Mucosa of rectum (tissue), 2 donors: ENCODE measurements around the gene ADAP1.

ENCODE experiments used
- H3K27ac ChIP-seq, 2 donors: one replicate each; pipeline ENCODE4 v1.7.0; 2013; ENCODE audit warnings: inconsistent platforms in 2 of 2, low read depth in 2 of 2, low read length in 2 of 2
- H3K27me3 ChIP-seq, 2 donors: one replicate each; pipeline ENCODE4 v1.7.0; 2013; ENCODE audit warnings: low read length in 2 of 2; ENCODE audit not compliant: control insufficient read depth in 2 of 2, insufficient read depth in 2 of 2
- H3K36me3 ChIP-seq, 2 donors: one replicate each; pipeline ENCODE4 v1.7.0; 2013; ENCODE audit warnings: low read length in 2 of 2; ENCODE audit not compliant: control insufficient read depth in 2 of 2, insufficient read depth in 2 of 2
- H3K4me1 ChIP-seq, 2 donors: one replicate each; pipeline ENCODE4 v1.7.0; 2013; ENCODE audit warnings: low read length in 2 of 2, mild to moderate bottlenecking in 1 of 2; ENCODE audit not compliant: control insufficient read depth in 2 of 2, insufficient read depth in 2 of 2
- H3K4me3 ChIP-seq, 2 donors: one replicate each; pipeline ENCODE4 v1.7.0; 2013; ENCODE audit warnings: low read length in 2 of 2
- H3K9ac ChIP-seq, 2 donors: one replicate each; pipeline ENCODE4 v1.7.0; 2013; ENCODE audit warnings: low read length in 2 of 2, low read depth in 1 of 2, mild to moderate bottlenecking in 1 of 2
- H3K9me3 ChIP-seq, 2 donors: one replicate each; pipeline ENCODE4 v1.7.0; 2013; ENCODE audit warnings: low read length in 2 of 2; ENCODE audit not compliant: control insufficient read depth in 2 of 2
- donor health status: healthy.
- donor health status: Normal muscosa, but diverticular disease.

The ADAP1 gene

GRCh38 chr7:920351-921070, 34.0 kb downstream of the ADAP1 start:
- peaks cover 54 to 60% of the 10 kb centered on the region in 2 donors for H3K4me1 ChIP-seq
- peaks cover 0 to 2% of the 10 kb centered on the region in 2 donors for H3K36me3 ChIP-seq
- no peaks in the 10 kb centered on the region for H3K27me3 ChIP-seq
- peak overlapping the region; percentile 56 to 75 for H3K9ac ChIP-seq
- peak overlapping the region; percentile 50 to 57 for H3K4me3 ChIP-seq
- H3K9me3 ChIP-seq = no peaks in the 10 kb centered on the region
- peak overlapping the region; percentile 80 to 97 for H3K27ac ChIP-seq

- peaks cover 55 to 61% of the 10 kb centered on the region in 2 donors for H3K4me1 ChIP-seq
- H3K27ac ChIP-seq = peak overlapping the region; percentile 80 to 97
- peak overlapping the region; percentile 24 to 75 for H3K9ac ChIP-seq
- H3K27me3 ChIP-seq = no peaks in the 10 kb centered on the region
- H3K9me3 ChIP-seq = no peaks in the 10 kb centered on the region
- peaks cover 0 to 2% of the 10 kb centered on the region in 2 donors for H3K36me3 ChIP-seq
- H3K4me3 ChIP-seq = peak overlapping the region; percentile 50 to 57
These were observed 34.5 kb downstream of the ADAP1 start for GRCh38 chr7:919924-920341.

GRCh38 chr7:919114-919442, 35.4 kb downstream of the ADAP1 start:
- Histone ChIP-seq H3K4me3 (no peak overlapping the region), H3K4me1 (peaks cover 57 to 63% of the 10 kb centered on the region in 2 donors), H3K27me3 (no peaks in the 10 kb centered on the region), H3K27ac (peak overlapping the region in 1 of 2 donors; percentile 9), H3K36me3 (peaks cover 0 to 2% of the 10 kb centered on the region in 2 donors), H3K9ac (no peak overlapping the region), H3K9me3 (no peaks in the 10 kb centered on the region)

GRCh38 chr7:918441-919113, 35.9 kb downstream of the ADAP1 start:
- H3K9me3 ChIP-seq = no peaks in the 10 kb centered on the region
- H3K4me3 ChIP-seq = no peak overlapping the region
- H3K27ac ChIP-seq = no peak overlapping the region
- H3K9ac ChIP-seq = no peak overlapping the region
- no peaks in the 10 kb centered on the region for H3K27me3 ChIP-seq
- H3K36me3 ChIP-seq = peaks cover 0 to 2% of the 10 kb centered on the region in 2 donors
- peaks cover 54 to 65% of the 10 kb centered on the region in 2 donors for H3K4me1 ChIP-seq

- no peak overlapping the region for H3K27ac ChIP-seq
- no peak overlapping the region for H3K4me3 ChIP-seq
- no peaks in the 10 kb centered on the region for H3K27me3 ChIP-seq
- no peaks in the 10 kb centered on the region for H3K9me3 ChIP-seq
- H3K36me3 ChIP-seq = peaks cover 0 to 2% of the 10 kb centered on the region in 2 donors
- H3K9ac ChIP-seq = no peak overlapping the region
- H3K4me1 ChIP-seq = peaks cover 49 to 64% of the 10 kb centered on the region in 2 donors
These were observed 36.4 kb downstream of the ADAP1 start for GRCh38 chr7:918118-918425.

- Histone ChIP-seq H3K4me1 (peaks cover 45 to 61% of the 10 kb centered on the region in 2 donors), H3K9ac (no peak overlapping the region), H3K36me3 (peaks cover 0 to 2% of the 10 kb centered on the region in 2 donors), H3K27ac (no peak overlapping the region), H3K4me3 (no peak overlapping the region), H3K9me3 (no peaks in the 10 kb centered on the region), H3K27me3 (no peaks in the 10 kb centered on the region)
These were observed 37.0 kb downstream of the ADAP1 start for GRCh38 chr7:917255-918117.

- Histone ChIP-seq H3K4me1 (peaks cover 36 to 56% of the 10 kb centered on the region in 2 donors), H3K27ac (peak overlapping the region; percentile 17 to 93), H3K9me3 (no peaks in the 10 kb centered on the region), H3K9ac (peak overlapping the region in 1 of 2 donors; percentile 38), H3K27me3 (no peaks in the 10 kb centered on the region), H3K4me3 (no peak overlapping the region), H3K36me3 (peaks cover 0 to 2% of the 10 kb centered on the region in 2 donors)
These were observed 38.1 kb downstream of the ADAP1 start for GRCh38 chr7:916291-916941.

GRCh38 chr7:915291-916218, 38.9 kb downstream of the ADAP1 start:
- Histone ChIP-seq H3K9ac (peak overlapping the region in 1 of 2 donors; percentile 60), H3K4me1 (peaks cover 28 to 51% of the 10 kb centered on the region in 2 donors), H3K9me3 (no peaks in the 10 kb centered on the region), H3K4me3 (no peak overlapping the region), H3K27ac (peak overlapping the region; percentile 93 to 95), H3K36me3 (peaks cover 0 to 2% of the 10 kb centered on the region in 2 donors), H3K27me3 (no peaks in the 10 kb centered on the region)
